HEK293 (cell line): ENCODE results near the gene USP2.

Experiments used
- CTCF ChIA-PET: fragments of 350-600 bp; formaldehyde crosslinking; extraction: SDS; loops from one replicate; lab custom pipeline; 2021; ENCODE audit warnings: antibody characterized with exemption; lab: Yijun Ruan, JAX
- POLR2A ChIA-PET: fragments of 300-600 bp; formaldehyde crosslinking; extraction: SDS; loops from one replicate; lab custom pipeline; 2020; ENCODE audit warnings: antibody characterized with exemption, inconsistent platforms; lab: Yijun Ruan, JAX
- H3K27ac ChIP-seq: fragments of 200-500 bp; sonication (Bioruptor generic); 2 replicates; pipeline ENCODE4 v1.5.1; 2014; ENCODE audit warnings: low read depth, low read length, control low read depth, inconsistent platforms; ENCODE audit errors: extremely low read depth
- H3K36me3 ChIP-seq, 2 experiments: fragments of 200-500 bp in 1 of 2; sonication (Bioruptor generic) in 1 of 2; 1 replicate in 1 of 2; 2 replicates in 1 of 2; pipeline ENCODE4 v1.5.1; 2014 to 2017; ENCODE audit warnings: inconsistent platforms in 2 of 2, low read length in 2 of 2; ENCODE audit not compliant: control insufficient read depth in 2 of 2, insufficient read depth in 1 of 2
- H3K4me1 ChIP-seq: fragments of 200-500 bp; sonication (Bioruptor generic); 2 replicates; pipeline ENCODE4 v1.5.1; 2014; ENCODE audit warnings: mild to moderate bottlenecking, low read length, inconsistent platforms; ENCODE audit not compliant: control insufficient read depth, insufficient read depth
- H3K4me3 ChIP-seq: 2 replicates; pipeline ENCODE4 v1.5.1; 2011; ENCODE audit warnings: low read depth, mild to moderate bottlenecking, control low read depth, low read length, moderate library complexity
- H3K9me3 ChIP-seq: fragments of 200-500 bp; sonication (Bioruptor generic); 2 replicates; pipeline ENCODE4 v1.5.1; 2014; ENCODE audit warnings: low read depth, low read length, inconsistent platforms; ENCODE audit not compliant: control insufficient read depth, insufficient read depth
- BCL11B ChIP-seq: fragments of 450-650 bp; formaldehyde crosslinking; IDR thresholded peaks from 2 replicates; pipeline ENCODE4 v1.5.1; 2016; ENCODE audit warnings: low read depth, missing biosample characterization, missing genetic modification characterization
- HOXC10 ChIP-seq: sonication (generic); formaldehyde crosslinking; IDR thresholded peaks from 2 replicates; pipeline ENCODE4 v1.8.1; 2023; ENCODE audit warnings: mild to moderate bottlenecking, missing genetic modification reagents
- KLF10 ChIP-seq: fragments of 450-650 bp; IDR thresholded peaks from 2 replicates; pipeline ENCODE4 v1.5.1; 2018; ENCODE audit warnings: missing biosample characterization, mild to moderate bottlenecking, missing genetic modification characterization
- KLF9 ChIP-seq: fragments of 450-650 bp; formaldehyde crosslinking; IDR thresholded peaks from 2 replicates; pipeline ENCODE4 v1.5.1; 2016; ENCODE audit warnings: missing biosample characterization, missing genetic modification characterization, low read depth
- MEIS1 ChIP-seq: sonication (generic); formaldehyde crosslinking; IDR thresholded peaks from 2 replicates; pipeline ENCODE4 v1.8.1; 2022; ENCODE audit warnings: missing genetic modification reagents, mild to moderate bottlenecking, borderline replicate concordance
- REPIN1 ChIP-seq: fragments of 450-650 bp; formaldehyde crosslinking; IDR thresholded peaks from 2 replicates; pipeline ENCODE4 v1.5.1; 2017; ENCODE audit warnings: missing biosample characterization, missing genetic modification characterization, low read depth
- SCRT2 ChIP-seq: fragments of 450-650 bp; formaldehyde crosslinking; IDR thresholded peaks from 2 replicates; pipeline ENCODE4 v1.5.1; 2016; ENCODE audit warnings: missing biosample characterization, missing genetic modification characterization
- SP2 ChIP-seq: fragments of 450-650 bp; formaldehyde crosslinking; IDR thresholded peaks from 2 replicates; pipeline ENCODE4 v1.5.1; 2016; ENCODE audit warnings: missing biosample characterization, missing genetic modification characterization
- TCF7L2 ChIP-seq: IDR thresholded peaks from 2 replicates; pipeline ENCODE4 v1.6.1; 2011; ENCODE audit warnings: low read depth, mild to moderate bottlenecking, inconsistent platforms, low read length, moderate library complexity, borderline replicate concordance
- WT1 ChIP-seq: fragments of 450-650 bp; formaldehyde crosslinking; IDR thresholded peaks from 2 replicates; pipeline ENCODE4 v1.5.1; 2016; ENCODE audit warnings: missing biosample characterization, missing genetic modification characterization
- ZNF133 ChIP-seq: fragments of 450-650 bp; formaldehyde crosslinking; IDR thresholded peaks from 2 replicates; pipeline ENCODE4 v1.5.1; 2016; ENCODE audit warnings: missing biosample characterization, missing genetic modification characterization
- ZNF211 ChIP-seq: fragments of 450-650 bp; formaldehyde crosslinking; IDR thresholded peaks from 2 replicates; pipeline ENCODE4 v1.5.1; 2016; ENCODE audit warnings: low read depth, missing biosample characterization, missing genetic modification characterization
- ZNF341 ChIP-seq: fragments of 450-650 bp; formaldehyde crosslinking; IDR thresholded peaks from 2 replicates; pipeline ENCODE4; 2016; ENCODE audit warnings: low read depth, missing biosample characterization, missing genetic modification characterization
- ZNF521 ChIP-seq: fragments of 450-650 bp; formaldehyde crosslinking; IDR thresholded peaks from 2 replicates; pipeline ENCODE4 v1.5.1; 2017; ENCODE audit warnings: missing biosample characterization, mild to moderate bottlenecking, missing genetic modification characterization
- ZNF660 ChIP-seq: fragments of 450-650 bp; IDR thresholded peaks from 2 replicates; pipeline ENCODE4 v1.5.1; 2018; ENCODE audit warnings: missing biosample characterization, mild to moderate bottlenecking, missing genetic modification characterization
- ZNF785 ChIP-seq: fragments of 450-650 bp; formaldehyde crosslinking; IDR thresholded peaks from 2 replicates; pipeline ENCODE4 v1.5.1; 2016; ENCODE audit warnings: missing biosample characterization, missing genetic modification characterization
- TF ChIP-seq, protein P1 (sequence below): fragments of 450-650 bp; formaldehyde crosslinking; IDR thresholded peaks from 2 replicates; pipeline ENCODE4 v1.5.1; 2016; ENCODE audit warnings: missing biosample characterization, missing genetic modification characterization
- TF ChIP-seq, protein P2 (sequence below): fragments of 450-650 bp; formaldehyde crosslinking; optimal IDR thresholded peaks from 2 replicates; pipeline ENCODE3; 2016; ENCODE audit warnings: missing biosample characterization, mild to moderate bottlenecking, missing genetic modification characterization
- TF ChIP-seq, protein P3 (sequence below): fragments of 450-650 bp; formaldehyde crosslinking; IDR thresholded peaks from 2 replicates; pipeline ENCODE4 v1.5.1; 2017; ENCODE audit warnings: missing biosample characterization, missing genetic modification characterization

USP2 gene

DNA sequence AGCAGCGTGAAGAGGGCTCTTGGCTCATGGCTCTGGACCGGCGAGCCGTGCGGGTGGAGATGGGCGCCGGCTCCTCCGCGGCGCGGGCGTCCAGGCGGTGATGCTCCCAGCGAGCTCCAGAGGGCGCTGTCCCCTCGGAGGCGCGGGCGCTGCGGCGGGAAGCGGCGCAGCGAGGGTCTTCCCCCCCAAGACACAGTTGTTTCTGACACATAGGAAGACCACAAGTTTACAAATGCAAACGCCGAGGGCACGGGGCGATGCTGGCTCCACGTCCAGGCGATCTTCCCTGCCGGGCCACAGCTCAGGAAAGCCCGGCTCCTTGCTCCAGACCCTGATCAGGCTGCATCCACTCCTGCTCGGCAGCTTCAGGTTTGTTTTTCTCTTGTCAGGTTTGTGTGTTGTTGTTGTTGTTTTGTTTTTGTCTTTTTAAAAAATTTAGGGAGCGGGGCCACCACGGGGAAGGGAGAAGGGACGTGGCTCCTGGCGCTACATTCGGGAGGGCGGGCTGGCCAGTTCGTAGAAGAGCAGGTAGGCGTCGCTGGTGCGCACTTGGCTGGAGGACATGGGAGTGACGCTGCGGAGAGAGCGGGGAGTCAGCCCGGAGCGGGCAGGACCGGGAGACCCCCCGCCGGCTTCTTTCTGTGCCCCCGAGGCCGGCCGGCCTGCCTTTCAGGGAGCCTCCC lies 25.0 kb downstream of the USP2 start:
- Histone ChIP-seq H3K36me3 (peaks cover 0 to 44% of the 10 kb centered on the region in 2 experiments; a peak in 1 of 3 replicates), H3K27ac (no peak overlapping the region), H3K9me3 (no peaks in the 10 kb centered on the region), H3K4me3 (no peak overlapping the region), H3K4me1 (no peaks in the 10 kb centered on the region; the same call in 1 of the 2 replicates)
- ChIA-PET CTCF (interaction anchor here (0.6 to 3.3 kb wide), 13 partner anchors 11 to 272 kb away, joined by 3 to 35 read pairs (median 5); partner anchors contain the start of genes DPAGT1, HMBS and USP2), POLR2A (no interaction called here)
- TF ChIP-seq ZNF785 = no peak
- 0 out of 2 replicates have a peak, but pooled peaks have one; percentile 15 for TF ChIP-seq ZNF341 (tag by site-specific recombination)
- TF ChIP-seq REPIN1 (tag by site-specific recombination) = no peak

DNA sequence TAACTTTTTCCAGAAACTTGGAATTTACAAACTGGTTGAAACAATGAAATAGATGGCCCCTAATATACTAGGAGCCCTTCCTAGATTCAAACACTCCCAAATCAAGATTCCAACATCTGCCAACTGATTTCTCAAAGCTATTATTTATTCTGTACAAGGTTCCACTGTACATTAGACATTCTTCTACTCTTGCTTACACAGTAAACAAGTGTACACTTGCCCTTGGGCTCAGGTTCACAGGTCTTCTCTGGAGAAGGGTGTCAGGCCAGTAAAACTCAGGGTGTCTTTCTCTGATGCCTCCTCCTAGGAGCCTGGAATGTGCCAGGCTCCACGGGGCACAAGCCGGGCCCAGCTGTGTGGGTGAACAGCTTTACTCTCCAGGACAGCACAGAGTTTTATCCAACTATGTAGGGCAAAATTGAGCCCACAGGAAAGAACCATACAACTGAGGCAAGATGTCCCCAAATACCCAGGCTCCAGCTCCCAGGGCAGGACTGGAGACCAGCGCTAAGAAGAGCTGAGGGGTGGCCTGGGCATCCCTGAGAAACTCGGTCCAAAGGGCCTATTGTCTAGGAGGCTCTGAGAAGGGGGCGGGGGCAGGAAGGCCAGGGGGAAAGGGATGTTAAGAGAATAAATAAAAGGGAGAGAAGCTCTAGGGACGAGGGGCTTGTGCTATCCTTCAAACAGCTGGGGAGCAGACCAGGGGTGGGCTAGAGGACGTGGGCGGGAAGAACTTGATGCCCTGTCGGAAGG lies 26.2 kb downstream of the USP2 start:
- no peaks in the 10 kb centered on the region for H3K9me3 ChIP-seq
- TF ChIP-seq, protein P1, sequence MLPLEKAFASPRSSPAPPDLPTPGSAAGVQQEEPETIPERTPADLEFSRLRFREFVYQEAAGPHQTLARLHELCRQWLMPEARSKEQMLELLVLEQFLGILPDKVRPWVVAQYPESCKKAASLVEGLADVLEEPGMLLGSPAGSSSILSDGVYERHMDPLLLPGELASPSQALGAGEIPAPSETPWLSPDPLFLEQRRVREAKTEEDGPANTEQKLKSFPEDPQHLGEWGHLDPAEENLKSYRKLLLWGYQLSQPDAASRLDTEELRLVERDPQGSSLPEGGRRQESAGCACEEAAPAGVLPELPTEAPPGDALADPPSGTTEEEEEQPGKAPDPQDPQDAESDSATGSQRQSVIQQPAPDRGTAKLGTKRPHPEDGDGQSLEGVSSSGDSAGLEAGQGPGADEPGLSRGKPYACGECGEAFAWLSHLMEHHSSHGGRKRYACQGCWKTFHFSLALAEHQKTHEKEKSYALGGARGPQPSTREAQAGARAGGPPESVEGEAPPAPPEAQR (tag by site-specific recombination) = no peak
- TF ChIP-seq SCRT2 (no peak), ZNF660 (tag by site-specific recombination) (no peak), TCF7L2 (no peak), BCL11B (tag by site-specific recombination) (no peak), SP2 (no peak), HOXC10 (CRISPR knock-in tag) (no peak), MEIS1 (CRISPR knock-in tag) (no peak), KLF10 (tag by site-specific recombination) (no peak), KLF9 (tag by site-specific recombination) (no peak), WT1 (no peak), ZNF133 (tag by site-specific recombination) (no peak), ZNF521 (no peak), ZNF211 (tag by site-specific recombination) (no peak)
- TF ChIP-seq, protein P2, sequence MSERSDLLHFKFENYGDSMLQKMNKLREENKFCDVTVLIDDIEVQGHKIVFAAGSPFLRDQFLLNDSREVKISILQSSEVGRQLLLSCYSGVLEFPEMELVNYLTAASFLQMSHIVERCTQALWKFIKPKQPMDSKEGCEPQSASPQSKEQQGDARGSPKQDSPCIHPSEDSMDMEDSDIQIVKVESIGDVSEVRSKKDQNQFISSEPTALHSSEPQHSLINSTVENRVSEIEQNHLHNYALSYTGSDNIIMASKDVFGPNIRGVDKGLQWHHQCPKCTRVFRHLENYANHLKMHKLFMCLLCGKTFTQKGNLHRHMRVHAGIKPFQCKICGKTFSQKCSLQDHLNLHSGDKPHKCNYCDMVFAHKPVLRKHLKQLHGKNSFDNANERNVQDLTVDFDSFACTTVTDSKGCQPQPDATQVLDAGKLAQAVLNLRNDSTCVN (tag by site-specific recombination) = no peak
- TF ChIP-seq, protein P3, sequence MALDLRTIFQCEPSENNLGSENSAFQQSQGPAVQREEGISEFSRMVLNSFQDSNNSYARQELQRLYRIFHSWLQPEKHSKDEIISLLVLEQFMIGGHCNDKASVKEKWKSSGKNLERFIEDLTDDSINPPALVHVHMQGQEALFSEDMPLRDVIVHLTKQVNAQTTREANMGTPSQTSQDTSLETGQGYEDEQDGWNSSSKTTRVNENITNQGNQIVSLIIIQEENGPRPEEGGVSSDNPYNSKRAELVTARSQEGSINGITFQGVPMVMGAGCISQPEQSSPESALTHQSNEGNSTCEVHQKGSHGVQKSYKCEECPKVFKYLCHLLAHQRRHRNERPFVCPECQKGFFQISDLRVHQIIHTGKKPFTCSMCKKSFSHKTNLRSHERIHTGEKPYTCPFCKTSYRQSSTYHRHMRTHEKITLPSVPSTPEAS = no peak
- no peak overlapping the region for H3K27ac ChIP-seq
- CTCF ChIA-PET = interaction anchor here (0.7 to 3.3 kb wide), 12 partner anchors 15 to 253 kb away, joined by 3 to 35 read pairs (median 5); partner anchors contain the start of genes DPAGT1 and USP2
- H3K4me3 ChIP-seq = no peak overlapping the region
- POLR2A ChIA-PET = interaction anchor here (0.6 kb wide), 1 partner anchor 63 kb away, joined by 3 read pairs; no protein-coding TSS in a partner anchor
- H3K4me1 ChIP-seq = no peaks in the 10 kb centered on the region; the same call in 1 of the 2 replicates
- H3K36me3 ChIP-seq = peaks cover 0 to 44% of the 10 kb centered on the region in 2 experiments; a peak in 1 of 3 replicates
